GM12875 (cell line): ENCODE data around the gene CLEC17A.
A peak's percentile ranks its signal among the peaks of the same experiment; 100 is the strongest.
"Not testable (repeated sequence)": the region's sequence is repeated elsewhere in the genome, so short reads cannot be mapped to it uniquely, and the experiment has no call there.

Experiments
- H3K4me3 ChIP-seq: one replicate; pipeline ENCODE4 v1.5.1; 2011; ENCODE audit warnings: low read depth, low read length, control low read depth
- CTCF ChIP-seq: IDR thresholded peaks from 2 replicates; pipeline ENCODE4 v1.5.1; 2011; ENCODE audit warnings: low read depth, mild to moderate bottlenecking, control low read depth, inconsistent platforms, low read length, moderate library complexity, borderline replicate concordance; ENCODE audit not compliant: insufficient read depth

Gene CLEC17A

GRCh38 chr19:14544977-14545715 is 37.7 kb upstream of the CLEC17A start:
- H3K4me3 ChIP-seq = no peak overlapping the region
- no peak for TF ChIP-seq CTCF

GRCh38 chr19:14545716-14546082 is 37.2 kb upstream of the CLEC17A start:
- H3K4me3 ChIP-seq = no peak overlapping the region
- no peak for TF ChIP-seq CTCF

GRCh38 chr19:14550201-14550754 is 32.6 kb upstream of the CLEC17A start:
- no peak for TF ChIP-seq CTCF
- no peak overlapping the region for H3K4me3 ChIP-seq

GRCh38 chr19:14551134-14552005 is 31.5 kb upstream of the CLEC17A start:
- not testable (repeated sequence) for H3K4me3 ChIP-seq
- peak; percentile 46; the same call in 1 of the 2 replicates for TF ChIP-seq CTCF

- not testable (repeated sequence) for H3K4me3 ChIP-seq
Measured at GRCh38 chr19:14552006-14552360, 30.9 kb upstream of the CLEC17A start.

GRCh38 chr19:14553042-14553938 is 29.6 kb upstream of the CLEC17A start:
- TF ChIP-seq CTCF = no peak
- H3K4me3 ChIP-seq = no peak overlapping the region

- H3K4me3 ChIP-seq = no peak overlapping the region
- TF ChIP-seq CTCF = no peak
Measured at GRCh38 chr19:14553939-14554243, 29.0 kb upstream of the CLEC17A start.
